ENCODE data around the gene CPED1. TPM values are rescaled to one million over a fixed set of nuclear protein-coding genes. Genes with fewer than 3 reads are reported as not detected.
A peak's percentile ranks its signal among the peaks of the same experiment; 100 is the strongest.

CPED1 gene
- total RNA-seq, 1 donor from 2014 or later, result not detected

DNA sequence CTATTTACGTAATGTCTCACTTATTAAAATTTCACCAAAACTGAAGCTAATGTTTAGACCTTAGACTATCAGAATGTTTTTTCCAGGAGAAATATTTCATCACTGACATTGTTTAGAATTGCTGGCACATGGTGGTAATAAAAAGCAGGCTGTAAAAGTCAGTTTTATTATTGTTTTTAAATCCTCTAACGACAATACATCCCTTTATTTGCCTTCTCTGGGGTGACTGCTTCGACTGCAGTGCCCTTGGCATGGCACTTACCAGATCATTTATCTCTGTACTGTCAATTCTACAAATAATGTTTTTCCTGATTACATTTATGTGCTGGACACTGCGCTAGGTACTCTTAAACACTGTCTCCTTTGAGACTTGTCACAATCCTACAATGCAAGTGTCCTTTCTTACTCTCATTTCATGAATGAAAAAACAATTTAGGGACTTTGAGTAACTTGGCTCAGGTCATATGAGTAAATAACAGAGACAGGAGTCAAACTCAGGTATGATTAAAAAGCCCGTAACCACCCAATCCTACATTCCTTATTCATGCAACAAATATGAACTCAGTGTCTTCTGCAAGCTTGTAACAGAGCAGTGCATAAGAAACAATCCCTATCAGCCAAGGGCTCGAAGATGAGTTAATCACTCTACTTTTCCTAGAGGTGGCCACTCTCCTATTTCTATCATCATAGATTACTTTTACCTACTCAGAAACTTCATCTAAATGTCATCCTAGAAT lies 43.5 kb upstream of the CPED1 start:
- Mint-ChIP-seq H3K9me3 (ENCODE audit: unreplicated experiment) (no peaks in the 10 kb centered on the region), H3K27ac (ENCODE audit: unreplicated experiment) (no peak overlapping the region), H3K4me3 (ENCODE audit: unreplicated experiment) (no peak overlapping the region), H3K4me1 (ENCODE audit: low read depth, unreplicated experiment) (peaks cover 11% of the 10 kb centered on the region), H3K27me3 (ENCODE audit: unreplicated experiment) (no peaks in the 10 kb centered on the region), H3K36me3 (ENCODE audit: unreplicated experiment) (no peaks in the 10 kb centered on the region)
- no peak for TF ChIP-seq CTCF (IDR thresholded peaks at IDR 0.05; ENCODE audit: partially characterized antibody, unreplicated experiment)
- no peak for DNase-seq

GRCh38 chr7:120947980-120948379 lies 40.5 kb upstream of the CPED1 start:
- no peak for TF ChIP-seq CTCF (IDR thresholded peaks at IDR 0.05; ENCODE audit: partially characterized antibody, unreplicated experiment)
- Mint-ChIP-seq H3K27ac (ENCODE audit: unreplicated experiment) (no peak overlapping the region), H3K27me3 (ENCODE audit: unreplicated experiment) (peaks cover 3% of the 10 kb centered on the region), H3K4me1 (ENCODE audit: low read depth, unreplicated experiment) (peaks cover 3% of the 10 kb centered on the region), H3K9me3 (ENCODE audit: unreplicated experiment) (peaks cover 6% of the 10 kb centered on the region), H3K4me3 (ENCODE audit: unreplicated experiment) (no peak overlapping the region), H3K36me3 (ENCODE audit: unreplicated experiment) (no peaks in the 10 kb centered on the region)
- DNase-seq, result no peak

DNA sequence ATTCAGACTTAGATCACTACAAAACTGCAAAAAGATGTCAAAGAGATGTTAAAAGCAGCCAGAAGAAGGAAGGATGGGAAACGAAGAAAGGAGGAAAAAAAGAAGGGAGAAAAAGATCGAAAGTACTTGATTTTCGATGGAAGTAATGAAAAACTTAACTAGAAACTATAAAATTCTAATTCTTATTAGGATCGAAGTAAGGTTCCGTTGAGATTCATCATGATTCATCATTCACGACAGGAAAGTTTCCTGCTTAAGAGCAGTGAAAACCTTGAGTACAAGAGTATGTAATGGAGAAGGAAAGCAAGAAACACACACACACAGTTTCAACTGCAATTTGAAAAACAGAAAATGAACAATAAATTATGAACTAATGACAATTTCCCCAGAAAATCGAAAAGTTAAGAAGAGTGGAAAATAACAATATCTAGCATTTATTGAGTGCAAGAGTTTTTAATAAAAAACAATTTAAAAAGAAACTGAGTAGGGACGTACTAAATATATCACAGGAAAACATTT lies 39.1 kb upstream of the CPED1 start:
- TF ChIP-seq CTCF (IDR thresholded peaks at IDR 0.05; ENCODE audit: partially characterized antibody, unreplicated experiment), result no peak
- H3K4me1 Mint-ChIP-seq (ENCODE audit: low read depth, unreplicated experiment), result peaks cover 3% of the 10 kb centered on the region
- no peak overlapping the region for H3K27ac Mint-ChIP-seq (ENCODE audit: unreplicated experiment)
- peaks cover 3% of the 10 kb centered on the region for H3K27me3 Mint-ChIP-seq (ENCODE audit: unreplicated experiment)
- H3K9me3 Mint-ChIP-seq (ENCODE audit: unreplicated experiment), result peaks cover 6% of the 10 kb centered on the region
- no peaks in the 10 kb centered on the region for H3K36me3 Mint-ChIP-seq (ENCODE audit: unreplicated experiment)
- H3K4me3 Mint-ChIP-seq (ENCODE audit: unreplicated experiment), result peak overlapping the region; percentile 95
- DNase-seq, result no peak

DNA sequence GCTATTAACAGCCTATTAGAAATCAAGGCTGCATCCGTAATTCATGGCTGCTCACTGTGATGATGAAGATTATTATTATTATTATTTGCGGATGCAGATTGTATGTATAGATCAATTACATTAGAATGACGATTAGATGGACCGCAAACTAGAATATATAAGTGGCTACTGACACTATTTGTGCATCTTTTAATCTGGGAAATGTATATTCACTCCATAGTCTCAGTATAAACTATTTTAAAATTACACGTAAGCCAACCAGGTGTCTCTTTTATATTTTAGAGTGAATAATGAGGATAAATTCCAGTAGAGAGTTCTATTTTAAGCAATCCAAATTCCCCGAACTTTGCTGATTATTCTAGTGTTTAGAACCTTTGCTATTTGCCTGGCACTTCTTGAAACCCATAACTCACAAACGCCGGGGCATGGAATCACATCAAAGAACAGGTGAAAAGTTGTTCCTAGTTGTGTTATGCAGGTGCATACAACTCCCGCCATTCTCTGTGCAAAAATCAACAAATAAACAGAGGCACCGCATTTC lies 38.4 kb upstream of the CPED1 start:
- Mint-ChIP-seq H3K27me3 (ENCODE audit: unreplicated experiment) (peaks cover 3% of the 10 kb centered on the region), H3K36me3 (ENCODE audit: unreplicated experiment) (no peaks in the 10 kb centered on the region), H3K4me3 (ENCODE audit: unreplicated experiment) (peak overlapping the region; percentile 95), H3K27ac (ENCODE audit: unreplicated experiment) (peak overlapping the region; percentile 96), H3K4me1 (ENCODE audit: low read depth, unreplicated experiment) (peaks cover 3% of the 10 kb centered on the region), H3K9me3 (ENCODE audit: unreplicated experiment) (peaks cover 6% of the 10 kb centered on the region)
- DNase-seq, result no peak
- no peak for TF ChIP-seq CTCF (IDR thresholded peaks at IDR 0.05; ENCODE audit: partially characterized antibody, unreplicated experiment)
